Measurements from ENCODE around the gene IRGQ. TPM values are rescaled to one million over a fixed set of nuclear protein-coding genes. Genes with fewer than 3 reads are reported as not detected.

The IRGQ gene
- total RNA-seq, 2 experiments from 2014 or later, result 17.1 to 17.9 TPM

GRCh38 chr19:43575955-43576878 lies 19.7 kb downstream of the IRGQ start:
- DNase-seq (no peak), ATAC-seq (no peak)
- H3K4me3 Mint-ChIP-seq, result peak overlapping the region; percentile 96
- ChIA-PET POLR2A (interaction anchor here (0.6 kb wide), 1 partner anchor 49 kb away, joined by 4 read pairs; no protein-coding TSS in a partner anchor), CTCF (interaction anchor here (1.8 to 5.9 kb wide), 3 partner anchors 13 to 22 kb away, joined by 5 to 62 read pairs (median 57); partner anchors contain the start of genes IRGQ and ZNF576)
- H3K36me3 Mint-ChIP-seq (ENCODE audit: low read depth), result peaks cover 8% of the 10 kb centered on the region
- H3K27me3 Mint-ChIP-seq, result no peaks in the 10 kb centered on the region
- intact Hi-C loops (cut with micrococcal nuclease), result no loop called here
- H3K27ac Mint-ChIP-seq, result peak overlapping the region; percentile 63
- peaks cover 37% of the 10 kb centered on the region for H3K4me1 Mint-ChIP-seq (ENCODE audit: low read depth)
- no peak for TF ChIP-seq CTCF (IDR thresholded peaks at IDR 0.05)
- no peaks in the 10 kb centered on the region for H3K9me3 Mint-ChIP-seq

- DNase-seq (peak; percentile 99), ATAC-seq (peak; percentile 99)
- POLR2A ChIA-PET, result interaction anchor here (0.5 to 3.2 kb wide), 8 partner anchors 11 to 476 kb away, joined by 3 to 20 read pairs (median 4); partner anchors contain the start of genes IRGQ, ZNF575 and ZNF576
- H3K27ac Mint-ChIP-seq, result peak within 1 kb of the TSS; percentile 94
- no peak for TF ChIP-seq CTCF (IDR thresholded peaks at IDR 0.05)
- peaks cover 8% of the 10 kb centered on the region for H3K36me3 Mint-ChIP-seq (ENCODE audit: low read depth)
- H3K4me1 Mint-ChIP-seq (ENCODE audit: low read depth), result peaks cover 37% of the 10 kb centered on the region
- H3K27me3 Mint-ChIP-seq, result no peaks in the 10 kb centered on the region
- CTCF ChIA-PET, result interaction anchor here (1.8 to 5.9 kb wide), 3 partner anchors 14 to 21 kb away, joined by 5 to 62 read pairs (median 57); partner anchors contain the start of genes IRGQ and ZNF576
- H3K9me3 Mint-ChIP-seq, result no peaks in the 10 kb centered on the region
- peak within 1 kb of the TSS; percentile 96 for H3K4me3 Mint-ChIP-seq
- intact Hi-C loops (cut with micrococcal nuclease), result no loop called here
Observed at GRCh38 chr19:43575156-43575950, 20.6 kb downstream of the IRGQ start, which contains the start of the genes PINLYP and XRCC1. Gene PINLYP, plus strand, starts transcription at chr19:43575801. Its CDS starts 1,391 bp downstream, at chr19:43577192. Gene XRCC1, minus strand, starts transcription at chr19:43575527. Its CDS starts 69 bp downstream, at chr19:43575458.

- ATAC-seq (no peak), DNase-seq (no peak)
- no peak for TF ChIP-seq CTCF (IDR thresholded peaks at IDR 0.05)
- Mint-ChIP-seq H3K4me1 (ENCODE audit: low read depth) (peaks cover 36% of the 10 kb centered on the region), H3K27ac (peak overlapping the region; percentile 94), H3K36me3 (ENCODE audit: low read depth) (peaks cover 8% of the 10 kb centered on the region), H3K27me3 (no peaks in the 10 kb centered on the region), H3K4me3 (peak overlapping the region; percentile 96), H3K9me3 (no peaks in the 10 kb centered on the region)
- CTCF ChIA-PET, result interaction anchor here (0.8 to 5.9 kb wide), 7 partner anchors 9 to 142 kb away, joined by 3 to 62 read pairs (median 5); partner anchors contain the start of genes IRGQ, ZNF575 and ZNF576
- intact Hi-C loops (cut with micrococcal nuclease), result no loop called here
- POLR2A ChIA-PET, result interaction anchor here (0.8 to 3.2 kb wide), 6 partner anchors 11 to 42 kb away, joined by 3 to 20 read pairs (median 4); partner anchors contain the start of genes IRGQ, ZNF575 and ZNF576
Observed at GRCh38 chr19:43574424-43575155, 21.3 kb downstream of the IRGQ start.

- Mint-ChIP-seq H3K27ac (peak overlapping the region; percentile 48), H3K4me3 (no peak overlapping the region), H3K9me3 (no peaks in the 10 kb centered on the region), H3K36me3 (ENCODE audit: low read depth) (peaks cover 8% of the 10 kb centered on the region), H3K4me1 (ENCODE audit: low read depth) (peaks cover 30% of the 10 kb centered on the region), H3K27me3 (no peaks in the 10 kb centered on the region)
- ATAC-seq, result no peak
- ChIA-PET CTCF (interaction anchor here (1.5 to 5.9 kb wide), 3 partner anchors 18 to 36 kb away, joined by 5 to 57 read pairs (median 11); no protein-coding TSS in a partner anchor), POLR2A (no interaction called here)
- intact Hi-C loops (cut with micrococcal nuclease), result no loop called here
- no peak for DNase-seq
- TF ChIP-seq CTCF (IDR thresholded peaks at IDR 0.05), result no peak
Observed at GRCh38 chr19:43572171-43572588, 23.8 kb downstream of the IRGQ start.

Measured in activated CD8-positive, alpha-beta T cell treated with anti-CD3 and anti-CD28 coated beads for 36 hours (primary cell).